GM12878 (cell line): ENCODE measurements around the gene CLPTM1L. TPM values are rescaled to one million over a fixed set of nuclear protein-coding genes. Genes with fewer than 3 reads are reported as not detected.

Experiments
- CBX3 ChIP-seq: fragments of 200-600 bp; sonication (generic); IDR thresholded peaks from 2 replicates; pipeline ENCODE4 v1.6.1; 2016; ENCODE audit warnings: low read depth, borderline replicate concordance
- E2F4 ChIP-seq: IDR thresholded peaks from 2 replicates; pipeline ENCODE4 v1.6.1; 2012; ENCODE audit warnings: low read depth, low read length, improper control_type of control experiment
- EGR1 ChIP-seq, 2 experiments: IDR thresholded peaks; 1 replicate in 1 of 2; 2 replicates in 1 of 2; pipeline ENCODE4 v1.6.1; 2011 to 2012; ENCODE audit warnings: low read depth in 2 of 2, low read length in 2 of 2, borderline replicate concordance in 1 of 2, mild to moderate bottlenecking in 1 of 2, moderate library complexity in 1 of 2
- FOS ChIP-seq: IDR thresholded peaks from 3 replicates; pipeline ENCODE4 v1.6.1; 2011; ENCODE audit warnings: borderline replicate concordance; ENCODE audit not compliant: insufficient read length; ENCODE audit errors: extremely low read depth
- HDAC6 ChIP-seq: fragments of 200-600 bp; sonication (generic); IDR thresholded peaks from one replicate; pipeline ENCODE4 v1.8.0; 2017; ENCODE audit warnings: antibody characterized with exemption; ENCODE audit not compliant: unreplicated experiment
- IKZF1 ChIP-seq: fragments of 450-650 bp; conservative IDR thresholded peaks from 2 replicates; pipeline ENCODE4 v1.6.1; 2017; ENCODE audit warnings: antibody characterized with exemption, mild to moderate bottlenecking
- IRF4 ChIP-seq: IDR thresholded peaks from 2 replicates; pipeline ENCODE4 v1.6.1; 2011; ENCODE audit warnings: low read depth, low read length
- KLF5 ChIP-seq: fragments of 450-650 bp; IDR thresholded peaks from 2 replicates; pipeline ENCODE4 v1.6.1; 2014; ENCODE audit warnings: mild to moderate bottlenecking; ENCODE audit not compliant: partially characterized antibody
- MYC ChIP-seq: IDR thresholded peaks from 2 replicates; pipeline ENCODE4 v1.6.1; 2011; ENCODE audit warnings: mild to moderate bottlenecking, low read length, moderate library complexity, inconsistent platforms; ENCODE audit not compliant: insufficient read depth, insufficient replicate concordance, insufficient read length, severe bottlenecking
- NBN ChIP-seq: fragments of 450-650 bp; IDR thresholded peaks from 2 replicates; pipeline ENCODE4 v1.6.1; 2016
- RCOR1 ChIP-seq: conservative IDR thresholded peaks from 2 replicates; pipeline ENCODE4 v1.6.1; 2012; ENCODE audit warnings: low read depth, low read length, improper control_type of control experiment
- RELA ChIP-seq: fragments of 450-650 bp; IDR thresholded peaks from 2 replicates; pipeline ENCODE4 v1.8.0; 2014; ENCODE audit warnings: borderline replicate concordance; ENCODE audit not compliant: partially characterized antibody
- SIN3A ChIP-seq: IDR thresholded peaks from 2 replicates; pipeline ENCODE4 v1.6.1; 2012; ENCODE audit warnings: low read depth, low read length, improper control_type of control experiment
- TARDBP ChIP-seq: IDR thresholded peaks from 2 replicates; pipeline ENCODE4 v1.6.1; 2016; ENCODE audit warnings: borderline replicate concordance
- polyA plus RNA-seq, 11 experiments: library from polyadenylated mRNA; depleted of rRNA in 4 of 11; unstranded in 6 of 11; stranded (reverse) in 5 of 11; fragments of >200 nt; fragmentation: Nextera tagmentation in 4 of 11; fragmentation: Illumina TruSeq in 1 of 11; extraction: Ambion mirVana in 4 of 11; extraction: Trizol in 1 of 11; gene quantifications; 1 replicate in 1 of 11; 2 replicates in 10 of 11; pipeline versions ENCODE4 v1.2.1 to v1.2.3, GENCODE V29; 2011 to 2016; ENCODE audit warnings: inconsistent platforms in 2 of 11, missing spikeins in 2 of 11, low read depth in 1 of 11
- total RNA-seq, 4 experiments: library from RNA; depleted of rRNA in 3 of 4; stranded (reverse); fragments of >200 nt in 3 of 4; fragmentation: Illumina TruSeq in 1 of 4; extraction: Trizol in 1 of 4; gene quantifications; 2 replicates each; pipeline versions ENCODE4 v1.2.1 to v1.2.3, GENCODE V29; 2013 to 2021
- TF ChIP-seq, protein P1 (sequence below): fragments of 450-650 bp; formaldehyde crosslinking; IDR thresholded peaks from 2 replicates; pipeline ENCODE4 v1.5.0; 2022; ENCODE audit warnings: mild to moderate bottlenecking, missing genetic modification characterization
- TF ChIP-seq, protein P2 (sequence below): fragments of 450-650 bp; IDR thresholded peaks from 2 replicates; pipeline ENCODE4 v1.6.1; 2018; ENCODE audit warnings: mild to moderate bottlenecking, low read depth, moderate library complexity; ENCODE audit not compliant: partially characterized antibody
- TF ChIP-seq, protein P3 (sequence below): fragments of 150-350 bp; IDR thresholded peaks from 2 replicates; pipeline ENCODE4 v1.6.1; 2016; ENCODE audit warnings: low read depth, low read length

CLPTM1L gene
- total and polyA plus RNA-seq, 10 of the 15 experiments (the other 5 are each of a cell fraction or from before 2014, with no cell fraction given), result 2.9 to 278 (median 135) TPM

- TF ChIP-seq E2F4 (peak; percentile 81), CBX3 (no peak), NBN (no peak), IRF4 (no peak), EGR1 (IDR thresholded peaks at IDR 0.05; ENCODE audit: borderline replicate concordance in 1 of 2, low read depth in 2 of 2, low read length in 2 of 2) (peak in 1 of 2 experiments; percentile 71; a peak in 1 of 3 replicates), HDAC6 (peak; percentile 80), SIN3A (peak; percentile 92; the same call in 1 of the 2 replicates), RELA (no peak), IKZF1 (peak; percentile 79), RCOR1 (no peak), MYC (no peak), FOS (no peak), KLF5 (peak; percentile 21), TARDBP (no peak)
- TF ChIP-seq, protein P1, sequence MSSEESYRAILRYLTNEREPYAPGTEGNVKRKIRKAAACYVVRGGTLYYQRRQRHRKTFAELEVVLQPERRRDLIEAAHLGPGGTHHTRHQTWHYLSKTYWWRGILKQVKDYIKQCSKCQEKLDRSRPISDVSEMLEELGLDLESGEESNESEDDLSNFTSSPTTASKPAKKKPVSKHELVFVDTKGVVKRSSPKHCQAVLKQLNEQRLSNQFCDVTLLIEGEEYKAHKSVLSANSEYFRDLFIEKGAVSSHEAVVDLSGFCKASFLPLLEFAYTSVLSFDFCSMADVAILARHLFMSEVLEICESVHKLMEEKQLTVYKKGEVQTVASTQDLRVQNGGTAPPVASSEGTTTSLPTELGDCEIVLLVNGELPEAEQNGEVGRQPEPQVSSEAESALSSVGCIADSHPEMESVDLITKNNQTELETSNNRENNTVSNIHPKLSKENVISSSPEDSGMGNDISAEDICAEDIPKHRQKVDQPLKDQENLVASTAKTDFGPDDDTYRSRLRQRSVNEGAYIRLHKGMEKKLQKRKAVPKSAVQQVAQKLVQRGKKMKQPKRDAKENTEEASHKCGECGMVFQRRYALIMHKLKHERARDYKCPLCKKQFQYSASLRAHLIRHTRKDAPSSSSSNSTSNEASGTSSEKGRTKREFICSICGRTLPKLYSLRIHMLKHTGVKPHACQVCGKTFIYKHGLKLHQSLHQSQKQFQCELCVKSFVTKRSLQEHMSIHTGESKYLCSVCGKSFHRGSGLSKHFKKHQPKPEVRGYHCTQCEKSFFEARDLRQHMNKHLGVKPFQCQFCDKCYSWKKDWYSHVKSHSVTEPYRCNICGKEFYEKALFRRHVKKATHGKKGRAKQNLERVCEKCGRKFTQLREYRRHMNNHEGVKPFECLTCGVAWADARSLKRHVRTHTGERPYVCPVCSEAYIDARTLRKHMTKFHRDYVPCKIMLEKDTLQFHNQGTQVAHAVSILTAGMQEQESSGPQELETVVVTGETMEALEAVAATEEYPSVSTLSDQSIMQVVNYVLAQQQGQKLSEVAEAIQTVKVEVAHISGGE, result no peak
- TF ChIP-seq, protein P2, sequence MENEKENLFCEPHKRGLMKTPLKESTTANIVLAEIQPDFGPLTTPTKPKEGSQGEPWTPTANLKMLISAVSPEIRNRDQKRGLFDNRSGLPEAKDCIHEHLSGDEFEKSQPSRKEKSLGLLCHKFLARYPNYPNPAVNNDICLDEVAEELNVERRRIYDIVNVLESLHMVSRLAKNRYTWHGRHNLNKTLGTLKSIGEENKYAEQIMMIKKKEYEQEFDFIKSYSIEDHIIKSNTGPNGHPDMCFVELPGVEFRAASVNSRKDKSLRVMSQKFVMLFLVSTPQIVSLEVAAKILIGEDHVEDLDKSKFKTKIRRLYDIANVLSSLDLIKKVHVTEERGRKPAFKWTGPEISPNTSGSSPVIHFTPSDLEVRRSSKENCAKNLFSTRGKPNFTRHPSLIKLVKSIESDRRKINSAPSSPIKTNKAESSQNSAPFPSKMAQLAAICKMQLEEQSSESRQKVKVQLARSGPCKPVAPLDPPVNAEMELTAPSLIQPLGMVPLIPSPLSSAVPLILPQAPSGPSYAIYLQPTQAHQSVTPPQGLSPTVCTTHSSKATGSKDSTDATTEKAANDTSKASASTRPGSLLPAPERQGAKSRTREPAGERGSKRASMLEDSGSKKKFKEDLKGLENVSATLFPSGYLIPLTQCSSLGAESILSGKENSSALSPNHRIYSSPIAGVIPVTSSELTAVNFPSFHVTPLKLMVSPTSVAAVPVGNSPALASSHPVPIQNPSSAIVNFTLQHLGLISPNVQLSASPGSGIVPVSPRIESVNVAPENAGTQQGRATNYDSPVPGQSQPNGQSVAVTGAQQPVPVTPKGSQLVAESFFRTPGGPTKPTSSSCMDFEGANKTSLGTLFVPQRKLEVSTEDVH, result no peak
- TF ChIP-seq, protein P3, sequence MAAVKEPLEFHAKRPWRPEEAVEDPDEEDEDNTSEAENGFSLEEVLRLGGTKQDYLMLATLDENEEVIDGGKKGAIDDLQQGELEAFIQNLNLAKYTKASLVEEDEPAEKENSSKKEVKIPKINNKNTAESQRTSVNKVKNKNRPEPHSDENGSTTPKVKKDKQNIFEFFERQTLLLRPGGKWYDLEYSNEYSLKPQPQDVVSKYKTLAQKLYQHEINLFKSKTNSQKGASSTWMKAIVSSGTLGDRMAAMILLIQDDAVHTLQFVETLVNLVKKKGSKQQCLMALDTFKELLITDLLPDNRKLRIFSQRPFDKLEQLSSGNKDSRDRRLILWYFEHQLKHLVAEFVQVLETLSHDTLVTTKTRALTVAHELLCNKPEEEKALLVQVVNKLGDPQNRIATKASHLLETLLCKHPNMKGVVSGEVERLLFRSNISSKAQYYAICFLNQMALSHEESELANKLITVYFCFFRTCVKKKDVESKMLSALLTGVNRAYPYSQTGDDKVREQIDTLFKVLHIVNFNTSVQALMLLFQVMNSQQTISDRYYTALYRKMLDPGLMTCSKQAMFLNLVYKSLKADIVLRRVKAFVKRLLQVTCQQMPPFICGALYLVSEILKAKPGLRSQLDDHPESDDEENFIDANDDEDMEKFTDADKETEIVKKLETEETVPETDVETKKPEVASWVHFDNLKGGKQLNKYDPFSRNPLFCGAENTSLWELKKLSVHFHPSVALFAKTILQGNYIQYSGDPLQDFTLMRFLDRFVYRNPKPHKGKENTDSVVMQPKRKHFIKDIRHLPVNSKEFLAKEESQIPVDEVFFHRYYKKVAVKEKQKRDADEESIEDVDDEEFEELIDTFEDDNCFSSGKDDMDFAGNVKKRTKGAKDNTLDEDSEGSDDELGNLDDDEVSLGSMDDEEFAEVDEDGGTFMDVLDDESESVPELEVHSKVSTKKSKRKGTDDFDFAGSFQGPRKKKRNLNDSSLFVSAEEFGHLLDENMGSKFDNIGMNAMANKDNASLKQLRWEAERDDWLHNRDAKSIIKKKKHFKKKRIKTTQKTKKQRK, result no peak
These were observed 49.9 kb downstream of the CLPTM1L start, which contains the start of gene TERT (continued) for GRCh38 chr5:1294835-1295649.
